Stimulated activated CD8-positive, alpha-beta memory T cell treated with anti-CD3 and anti-CD28 coated beads, Interleukin-7, amount 100 ng/mL, for 24 hours (primary cell): ENCODE measurements around the gene TTC1.
A peak's percentile ranks its signal among the peaks of the same experiment; 100 is the strongest.
"Not testable (repeated sequence)": the region's sequence is repeated elsewhere in the genome, so short reads cannot be mapped to it uniquely, and the experiment has no call there.

Experiments used
- DNase-seq: peaks from one replicate; pipeline ENCODE4 v3.0.0-alpha.2; 2020; ENCODE audit warnings: low read depth

The TTC1 gene, protein sequence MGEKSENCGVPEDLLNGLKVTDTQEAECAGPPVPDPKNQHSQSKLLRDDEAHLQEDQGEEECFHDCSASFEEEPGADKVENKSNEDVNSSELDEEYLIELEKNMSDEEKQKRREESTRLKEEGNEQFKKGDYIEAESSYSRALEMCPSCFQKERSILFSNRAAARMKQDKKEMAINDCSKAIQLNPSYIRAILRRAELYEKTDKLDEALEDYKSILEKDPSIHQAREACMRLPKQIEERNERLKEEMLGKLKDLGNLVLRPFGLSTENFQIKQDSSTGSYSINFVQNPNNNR

DNA sequence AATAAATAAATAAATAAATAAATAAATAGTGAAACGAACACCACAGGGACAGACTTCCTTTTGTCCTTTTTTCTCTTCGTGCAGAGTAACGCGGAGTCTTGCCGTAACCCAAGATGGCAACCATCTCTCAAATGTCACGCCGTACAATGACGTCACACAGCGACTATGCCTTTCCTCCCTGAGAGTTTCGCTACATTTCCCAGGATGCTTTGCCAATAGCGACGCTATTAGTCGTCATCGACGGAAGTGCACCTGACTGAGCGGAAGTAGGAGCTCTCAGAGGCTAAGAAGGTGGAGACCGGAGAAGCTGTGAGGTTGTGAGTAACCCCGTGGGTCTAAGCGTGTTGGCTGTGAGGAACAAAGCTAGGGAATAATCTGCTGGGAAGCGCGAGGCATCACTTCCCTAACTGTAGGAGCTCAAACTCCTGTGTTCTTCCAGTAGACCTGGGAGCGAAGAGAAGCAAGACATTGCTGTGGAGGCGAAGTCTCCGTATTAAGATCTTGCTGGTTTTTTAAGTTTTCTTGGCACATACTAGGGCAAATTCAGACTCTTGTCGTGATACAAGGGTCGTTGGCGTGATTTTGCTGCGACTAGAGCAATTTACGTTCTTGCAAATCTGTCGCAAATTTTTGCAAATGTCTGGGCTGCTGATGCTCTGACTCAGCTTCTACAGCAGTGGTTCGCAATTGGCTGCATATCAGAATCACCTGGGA lies at the start of gene TTC1:
Gene TTC1, plus strand, starts transcription at position 263 of the 714 bp plus-strand sequence. CDS start 1,390 bp downstream, outside the sequence.
- DNase-seq: peak; percentile 79

DNA sequence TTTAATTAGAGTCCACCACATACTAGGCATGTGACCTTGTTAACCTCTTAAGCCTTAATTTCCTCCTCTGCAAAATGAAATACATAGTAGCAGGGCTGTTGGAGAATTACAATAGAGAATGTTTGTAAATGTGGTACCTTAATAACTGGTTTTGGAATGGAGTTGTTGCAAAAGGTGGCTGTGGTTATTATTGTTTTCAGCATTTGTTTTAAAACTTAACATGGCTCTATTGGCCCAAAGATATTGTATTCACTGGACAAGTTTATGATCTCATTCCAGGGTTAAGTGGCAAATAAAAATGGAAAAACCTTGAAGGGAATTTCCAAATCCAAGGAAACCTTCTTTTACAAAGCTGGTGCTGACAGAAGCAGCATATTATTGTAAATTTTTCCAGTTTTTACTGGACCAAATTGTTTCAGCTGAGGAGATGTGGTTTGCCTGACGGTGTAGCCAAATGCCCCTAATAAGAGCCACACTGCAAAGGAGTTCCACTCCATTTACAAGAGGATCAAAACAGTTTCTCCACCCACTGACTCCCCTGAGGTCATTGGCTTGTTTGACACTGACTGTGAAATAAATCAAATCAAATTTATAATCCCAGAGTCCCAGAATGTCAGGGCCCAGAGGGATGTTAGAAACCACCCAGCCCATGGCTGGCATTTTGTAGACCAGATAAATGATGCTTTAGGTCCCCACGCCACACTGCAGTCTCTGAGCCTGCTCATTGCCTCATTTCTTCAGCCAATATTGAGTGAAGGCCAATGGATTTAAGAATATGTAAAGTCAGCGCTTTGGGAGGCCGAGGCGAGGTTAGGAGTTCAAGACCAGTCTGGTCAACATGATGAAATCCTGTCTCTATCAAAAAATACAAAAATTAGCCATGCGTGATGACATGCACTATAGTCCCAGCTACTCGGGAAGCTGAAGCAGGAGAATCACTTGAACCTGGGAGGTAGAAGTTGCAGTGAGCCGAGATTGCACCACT lies 47.5 kb upstream of the TTC1 start:
- DNase-seq: no peak

DNA sequence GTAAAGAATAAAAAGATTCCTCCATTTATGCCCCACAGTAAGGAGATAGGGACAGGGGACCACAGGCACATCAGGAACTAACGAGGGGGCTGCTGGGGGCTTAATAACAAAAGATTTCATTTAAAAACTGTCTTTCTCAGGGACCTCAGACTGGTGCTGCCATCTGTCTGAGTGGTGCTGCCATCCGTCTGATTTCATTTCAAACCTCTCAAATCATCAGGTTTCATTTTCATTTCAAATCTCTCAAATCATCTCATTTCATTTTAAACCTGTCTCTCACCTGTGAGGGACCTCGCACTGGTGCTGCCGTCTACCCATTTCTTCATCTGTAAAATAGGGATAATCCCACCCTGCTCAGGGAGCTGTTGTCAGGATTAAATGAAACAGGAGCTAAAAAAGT lies 46.7 kb upstream of the TTC1 start:
- no peak for DNase-seq

DNA sequence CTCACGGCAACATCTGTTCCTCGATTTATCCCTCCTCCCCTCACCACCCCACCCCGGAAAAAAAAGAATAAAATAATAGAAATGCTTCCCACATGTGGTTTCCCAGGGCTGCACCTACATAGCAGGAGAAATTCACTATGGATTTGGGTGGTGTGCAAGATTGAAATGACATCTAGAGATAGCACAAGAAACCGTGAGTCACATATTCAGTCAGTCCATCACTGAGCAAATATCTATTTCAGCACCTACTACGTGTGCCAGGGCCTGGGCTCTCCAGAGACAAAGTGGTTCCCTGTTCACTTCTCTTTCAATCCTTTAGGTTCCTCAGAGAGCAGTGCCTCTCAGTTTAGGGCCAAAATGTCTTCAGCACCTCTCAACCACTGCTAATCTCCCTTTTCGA lies 45.0 kb upstream of the TTC1 start:
- DNase-seq: no peak

DNA sequence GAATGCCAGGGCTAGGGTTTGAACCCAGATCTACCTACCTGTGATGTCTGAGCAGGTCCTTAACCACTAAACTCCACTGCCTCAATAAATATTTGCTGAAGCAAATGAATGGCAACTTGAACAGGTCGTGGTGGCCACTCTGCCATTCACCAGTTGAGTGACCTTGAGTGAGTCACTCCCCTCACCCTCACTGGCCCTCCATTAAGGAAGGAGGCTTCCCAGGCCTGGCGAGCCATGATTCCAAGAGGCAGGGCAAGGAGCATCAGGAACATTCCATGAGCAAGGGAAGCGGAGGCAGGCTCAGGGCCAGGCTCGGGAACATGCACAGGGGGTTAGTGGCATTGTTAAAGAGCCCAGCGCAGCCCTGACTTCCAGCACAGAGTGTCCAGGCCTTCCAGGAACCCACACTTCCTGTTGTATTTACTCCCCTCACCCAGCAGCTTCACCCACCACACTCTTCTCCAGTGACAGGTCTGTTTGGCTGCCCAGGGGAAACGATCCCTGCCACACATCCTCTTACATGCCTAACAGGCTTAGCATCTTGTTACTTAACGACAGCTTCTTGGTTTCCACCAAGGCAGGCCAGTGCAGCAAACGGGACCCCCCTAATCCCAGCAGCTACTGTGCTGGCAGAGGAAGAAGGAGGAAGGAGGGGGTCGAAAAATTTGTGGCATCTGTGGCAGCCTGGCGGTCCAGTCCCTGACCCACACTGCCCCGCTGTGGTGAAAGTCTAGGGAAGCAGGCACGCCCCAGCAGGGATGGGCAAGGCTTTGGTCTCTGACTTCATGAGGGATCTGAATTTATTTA lies 43.7 kb upstream of the TTC1 start:
- no peak for DNase-seq

DNA sequence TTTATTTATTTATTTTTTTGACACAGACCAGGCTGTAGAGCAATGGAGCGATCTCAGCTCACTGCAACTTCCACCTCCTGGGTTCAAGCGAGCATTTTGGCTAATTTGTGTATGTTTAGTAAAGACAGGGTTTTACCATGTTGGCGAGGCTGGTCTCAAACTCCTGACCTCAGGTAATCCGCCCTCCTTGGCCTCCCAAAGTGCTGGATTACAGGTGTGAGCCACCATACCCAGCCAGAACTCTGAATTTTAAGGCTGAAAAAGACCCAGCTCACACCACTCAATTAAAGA lies 43.2 kb upstream of the TTC1 start:
- DNase-seq: not testable (repeated sequence)

DNA sequence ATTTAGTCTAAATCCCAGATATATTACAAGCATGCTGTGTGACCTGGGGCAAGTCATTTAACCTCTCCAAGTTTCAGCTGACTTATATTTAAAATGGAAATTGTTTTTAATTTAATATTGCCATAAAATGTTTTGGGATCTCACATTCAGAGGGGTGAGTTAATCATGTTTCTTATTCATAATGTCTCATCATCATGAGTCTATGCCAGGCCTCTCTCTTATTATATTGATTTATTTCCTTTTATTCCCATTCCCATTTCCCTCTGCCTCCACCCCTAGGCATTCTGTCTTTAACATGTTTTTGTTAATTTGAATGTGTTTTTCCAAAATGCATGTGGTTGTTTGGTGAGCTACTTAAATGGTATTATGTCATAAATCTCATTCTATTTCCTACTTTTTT lies 39.0 kb upstream of the TTC1 start:
- DNase-seq: no peak

DNA sequence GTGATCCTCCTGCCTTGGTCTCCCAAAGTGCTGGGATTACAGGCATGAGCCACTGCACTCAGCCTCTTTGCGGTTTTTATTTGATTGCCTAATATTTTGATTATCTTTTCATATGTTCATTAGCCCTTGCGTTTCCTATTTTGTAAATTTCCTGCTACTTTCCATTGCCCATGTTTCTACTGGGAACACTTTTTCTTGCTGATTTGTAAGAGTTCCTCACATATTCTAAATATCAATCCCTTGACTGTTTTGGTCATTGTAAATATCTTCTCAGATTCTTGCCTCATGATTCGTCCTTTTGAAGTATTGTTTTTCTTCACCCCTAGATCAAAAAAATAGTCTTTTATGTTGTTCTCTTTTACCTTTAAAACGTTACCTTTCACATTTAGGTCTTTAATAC lies 37.9 kb upstream of the TTC1 start:
- no peak for DNase-seq

DNA sequence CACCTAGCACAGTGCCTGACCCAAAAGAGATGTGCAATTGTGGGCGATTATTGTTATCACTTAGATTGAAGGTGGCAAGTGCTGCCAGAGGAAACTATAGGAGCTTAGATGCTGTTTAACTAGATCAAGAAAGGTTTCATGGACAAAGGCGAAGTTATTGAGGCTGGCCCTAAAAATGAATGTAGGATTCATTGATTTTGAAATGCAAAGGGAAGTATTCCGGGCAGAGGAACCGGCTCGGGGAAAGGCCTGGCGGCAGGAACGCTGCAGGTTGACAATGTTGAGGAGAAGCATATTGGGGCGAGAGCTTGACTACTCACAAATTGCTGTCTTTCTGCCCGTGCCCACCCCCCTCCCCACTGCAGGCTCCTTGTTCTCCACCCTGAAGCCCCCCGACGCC lies 37.4 kb upstream of the TTC1 start:
- DNase-seq: no peak

DNA sequence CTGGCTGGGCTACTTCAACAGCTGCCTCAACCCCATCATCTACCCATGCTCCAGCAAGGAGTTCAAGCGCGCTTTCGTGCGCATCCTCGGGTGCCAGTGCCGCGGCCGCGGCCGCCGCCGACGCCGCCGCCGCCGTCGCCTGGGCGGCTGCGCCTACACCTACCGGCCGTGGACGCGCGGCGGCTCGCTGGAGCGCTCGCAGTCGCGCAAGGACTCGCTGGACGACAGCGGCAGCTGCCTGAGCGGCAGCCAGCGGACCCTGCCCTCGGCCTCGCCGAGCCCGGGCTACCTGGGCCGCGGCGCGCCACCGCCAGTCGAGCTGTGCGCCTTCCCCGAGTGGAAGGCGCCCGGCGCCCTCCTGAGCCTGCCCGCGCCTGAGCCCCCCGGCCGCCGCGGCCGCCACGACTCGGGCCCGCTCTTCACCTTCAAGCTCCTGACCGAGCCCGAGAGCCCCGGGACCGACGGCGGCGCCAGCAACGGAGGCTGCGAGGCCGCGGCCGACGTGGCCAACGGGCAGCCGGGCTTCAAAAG lies 36.9 kb upstream of the TTC1 start:
- DNase-seq: no peak

DNA sequence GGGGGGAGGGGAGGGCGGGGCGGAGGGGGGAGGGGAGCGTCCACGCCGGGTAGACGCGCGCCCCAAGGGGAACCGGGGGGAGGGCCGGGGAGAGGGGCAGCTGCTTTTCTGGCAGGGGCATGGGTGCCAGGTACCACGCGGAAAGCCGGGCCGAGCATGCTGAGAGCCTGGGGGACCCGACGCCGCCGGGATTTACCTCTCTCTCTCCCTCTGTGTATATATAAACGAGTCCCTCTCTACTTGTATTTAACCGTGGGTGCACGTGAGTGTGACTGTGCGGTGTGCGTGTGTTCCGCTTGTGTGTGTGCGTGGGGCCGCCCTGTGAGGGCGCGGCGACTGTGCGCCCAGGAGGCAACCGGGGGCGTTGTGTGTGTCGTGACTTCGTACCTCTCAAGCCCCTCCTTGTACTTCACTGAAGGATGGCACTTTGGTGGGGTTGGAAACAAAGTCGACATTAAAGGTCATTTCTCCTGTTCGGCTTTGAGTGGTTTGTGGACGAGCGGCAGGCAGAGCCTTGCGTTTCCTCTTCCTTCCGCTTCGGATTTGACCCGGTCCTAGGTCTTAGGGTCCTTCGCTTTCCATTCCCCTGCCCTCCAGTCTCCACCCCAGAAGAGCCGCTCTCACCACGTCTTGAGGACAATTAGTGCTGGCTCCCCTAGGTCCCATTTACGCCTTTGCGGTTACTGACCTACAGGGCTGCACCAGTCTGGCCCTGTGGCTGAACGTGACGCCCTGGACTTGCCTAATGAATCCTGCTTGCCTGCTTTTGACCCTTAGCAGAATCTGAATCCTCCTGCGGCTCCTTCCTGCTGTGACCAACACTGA lies 36.2 kb upstream of the TTC1 start:
- no peak for DNase-seq

DNA sequence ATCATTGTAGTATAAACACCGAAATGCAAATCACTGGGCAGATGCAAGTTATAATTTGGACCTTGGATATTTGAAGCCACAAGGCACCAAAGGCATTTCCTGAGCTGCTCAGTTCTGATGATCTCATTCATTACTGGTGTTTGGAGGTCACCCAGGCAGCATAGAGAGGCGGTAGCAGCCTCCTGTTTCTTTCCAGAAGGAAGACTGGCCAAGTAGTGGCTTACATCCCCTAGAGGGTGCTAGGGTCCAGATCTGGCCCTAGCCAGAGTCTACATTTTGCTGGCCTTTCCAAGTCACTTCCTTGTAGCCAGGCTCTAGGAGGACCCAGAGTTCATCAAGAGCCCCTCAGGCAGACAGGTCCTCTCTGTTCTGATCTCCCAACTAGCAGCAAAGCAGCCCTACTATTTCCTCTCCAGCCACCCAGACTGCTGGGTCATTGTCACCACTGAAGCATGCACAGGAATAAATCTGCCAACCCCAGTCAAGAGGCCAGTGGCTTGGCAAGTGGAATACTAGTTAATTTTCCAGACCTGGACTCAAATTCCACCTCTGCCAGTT lies 33.4 kb upstream of the TTC1 start:
- DNase-seq: no peak

DNA sequence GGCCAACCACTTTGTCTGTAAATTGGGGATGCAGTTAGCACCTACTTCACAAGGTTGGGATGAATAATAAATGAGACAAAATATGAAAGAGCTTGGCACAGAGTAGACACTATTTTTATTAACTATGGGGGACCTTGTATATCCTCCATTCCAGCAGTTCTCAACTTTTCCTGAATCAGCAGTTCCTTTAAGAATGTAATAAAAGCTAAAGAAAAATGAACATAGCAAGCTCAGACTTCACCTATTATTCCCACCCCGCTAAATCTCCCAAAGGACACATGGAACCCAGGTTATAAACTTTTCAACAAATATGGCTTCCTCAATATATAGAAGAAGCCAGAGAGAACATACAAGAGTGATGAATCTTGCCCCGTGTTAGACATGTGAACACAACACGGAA lies 32.0 kb upstream of the TTC1 start:
- no peak for DNase-seq

DNA sequence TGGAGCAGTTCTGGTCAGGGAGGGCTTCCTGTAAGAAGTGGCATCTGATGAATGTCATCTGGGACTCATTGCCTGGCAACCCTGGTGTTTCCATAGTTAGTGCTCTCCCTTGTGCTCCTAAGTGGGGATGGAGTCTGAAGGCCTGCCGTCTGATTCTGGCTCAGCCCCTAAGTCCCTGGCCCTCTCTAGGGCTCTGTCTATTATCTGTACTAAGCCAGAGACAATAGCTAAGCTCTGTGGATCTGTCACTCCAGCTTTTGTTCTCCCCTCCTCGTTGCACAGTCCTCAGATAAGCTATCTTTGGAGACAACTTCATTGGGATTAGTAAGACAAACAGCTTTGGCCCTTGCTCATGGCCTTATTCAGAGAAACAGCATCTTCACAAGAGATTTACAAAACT lies 30.6 kb upstream of the TTC1 start:
- no peak for DNase-seq

DNA sequence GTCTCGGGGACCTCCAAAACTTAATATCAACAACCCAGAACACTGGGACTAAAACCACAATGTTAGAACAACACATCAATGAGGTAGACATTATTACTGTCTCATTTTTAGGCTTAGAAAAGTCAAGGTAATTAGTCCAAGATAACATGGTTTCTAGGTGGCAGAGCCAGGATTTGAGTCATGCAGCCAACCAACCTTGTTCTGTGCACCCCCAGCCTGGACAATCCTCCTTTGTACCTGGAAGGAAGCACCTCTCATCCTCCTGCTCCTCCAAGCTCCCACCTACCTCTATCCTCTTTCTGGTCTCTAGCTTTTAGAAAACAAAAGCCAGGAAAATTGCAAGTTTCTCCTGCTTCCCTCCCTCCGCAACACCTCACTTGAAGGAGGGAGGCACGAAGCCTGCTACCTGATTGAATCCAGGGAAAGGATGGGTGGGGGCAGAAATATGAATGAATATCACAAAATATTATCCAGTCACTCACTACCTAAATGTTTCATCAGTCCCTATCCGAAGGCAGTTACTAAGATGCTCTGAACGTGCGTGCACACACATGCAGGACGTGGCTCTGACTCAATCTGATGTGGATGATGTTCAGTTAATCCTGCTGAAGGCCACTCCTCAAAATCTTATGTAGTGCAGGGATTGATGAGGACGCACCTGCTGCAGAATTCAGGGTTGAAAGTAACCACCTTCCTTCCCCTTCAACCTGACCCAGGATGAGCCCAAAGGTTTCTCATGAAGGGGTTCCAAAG lies 26.3 kb upstream of the TTC1 start:
- DNase-seq: no peak

DNA sequence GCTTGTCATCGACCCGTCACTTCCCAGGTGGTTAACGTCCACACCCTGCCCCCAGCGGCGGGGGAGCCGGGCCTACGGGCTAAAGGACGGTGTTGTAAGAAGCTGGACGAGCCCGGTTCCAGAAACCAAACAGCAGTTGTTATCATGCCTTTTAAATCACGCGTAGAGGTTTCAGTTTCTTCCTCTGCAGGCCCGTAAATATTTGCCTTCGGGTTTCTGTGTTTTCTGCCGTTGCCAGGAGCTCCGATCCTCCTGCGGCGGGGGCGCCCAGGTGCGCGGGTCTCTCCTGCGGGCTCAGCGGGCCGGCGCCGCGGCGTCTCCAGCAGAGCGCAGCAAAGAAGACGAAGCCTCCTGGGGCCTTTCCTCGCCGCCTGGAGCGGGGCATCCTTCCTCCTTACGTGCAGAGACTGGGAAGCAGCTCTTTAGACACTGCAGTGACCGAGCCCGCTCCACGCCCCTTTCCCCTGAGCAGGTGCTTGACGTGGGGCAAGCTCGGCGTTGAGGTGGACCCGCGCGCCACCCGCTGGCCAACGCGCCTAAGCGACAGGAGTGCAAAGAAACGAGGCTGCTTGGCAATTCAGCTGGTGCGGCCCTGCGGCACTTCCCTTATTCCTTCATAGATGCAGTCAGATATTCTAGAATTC lies 21.8 kb upstream of the TTC1 start:
- DNase-seq: peak; percentile 47

DNA sequence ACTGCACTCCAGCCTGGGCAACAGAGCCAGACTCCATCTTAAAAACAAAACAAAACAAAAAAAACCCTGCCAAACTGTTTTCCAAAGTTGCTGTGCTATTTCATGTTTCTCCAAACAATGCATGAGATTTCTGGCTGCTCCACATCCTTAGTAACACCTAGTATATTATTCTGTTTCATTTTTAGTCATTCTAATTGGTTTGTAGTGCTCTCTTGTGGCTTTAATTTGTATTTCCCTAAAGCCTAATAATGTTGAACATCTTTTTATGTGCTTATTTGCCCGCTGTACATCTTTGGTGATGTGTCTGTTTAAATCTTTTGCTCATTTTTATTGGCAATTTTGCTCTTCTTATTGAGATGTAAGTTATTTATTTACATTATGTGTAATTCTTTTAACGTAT lies 18.4 kb upstream of the TTC1 start:
- no peak for DNase-seq

DNA sequence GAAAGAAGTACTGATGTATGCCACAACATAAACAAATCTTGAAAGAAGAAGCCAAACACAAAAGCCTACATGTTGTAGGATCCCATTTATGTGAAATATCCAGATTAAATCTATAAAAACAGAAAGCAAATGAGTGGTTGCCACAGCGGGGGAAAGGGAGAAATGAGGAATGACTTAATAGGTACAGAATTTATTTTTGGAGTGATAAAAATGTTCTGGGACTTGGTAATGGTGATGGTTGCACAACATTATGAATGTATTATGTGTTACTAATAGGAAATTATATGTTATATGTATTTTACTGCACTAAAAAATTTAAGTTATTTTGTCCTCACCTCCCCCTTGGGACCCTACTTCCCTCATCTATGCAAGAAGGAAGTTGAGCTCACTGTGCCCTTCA lies 16.4 kb upstream of the TTC1 start:
- DNase-seq: no peak

DNA sequence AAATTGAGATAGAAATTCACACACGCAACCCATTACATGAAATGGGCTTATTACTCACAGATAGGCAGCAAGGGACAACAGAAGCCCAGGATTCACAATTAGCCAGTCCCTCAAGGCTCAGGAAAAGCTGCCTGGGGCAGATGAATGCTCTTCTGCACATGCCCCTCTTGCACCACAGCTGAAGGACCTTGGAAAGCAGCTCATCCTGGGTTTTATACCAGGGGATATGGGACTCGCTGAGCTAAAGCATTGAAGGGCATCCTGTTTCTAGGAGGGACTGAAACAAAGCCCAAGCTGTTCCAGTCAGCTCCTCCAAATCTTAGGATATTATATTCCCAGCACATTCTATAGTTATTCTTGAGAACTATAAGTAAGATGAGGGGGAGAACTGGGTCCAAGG lies 15.7 kb upstream of the TTC1 start:
- DNase-seq: no peak
